Heart left ventricle (tissue), 13 donors: ENCODE data around the gene DOCK3.

Experiments used
- POLR2A ChIP-seq, 2 donors: fragments of 450-650 bp; IDR thresholded peaks; one replicate each; pipeline ENCODE4 v1.6.1; 2017; ENCODE audit warnings: antibody characterized with exemption in 2 of 2, mild to moderate bottlenecking in 2 of 2, moderate library complexity in 2 of 2
- TF ChIP-seq, protein P1 (sequence below), 12 donors: fragments of 200-600 bp; sonication (generic) in 4 of 12; IDR thresholded peaks; one replicate each; pipeline versions ENCODE4 v1.5.0 to v1.8.0; 2018 to 2022; ENCODE audit warnings: antibody characterized with exemption in 12 of 12, mild to moderate bottlenecking in 5 of 12
- donor health status: ischemic (EF 13 %, LVEDD 7.1; RV severe dilation, severe dysfunction).
- donor health status: DM: no; HTN: yes; CAD: no.
- donor health status: DM: no; HTN: no; CAD: no.
- donor health status: ischemic (EF 25% LVEDD 6.9; RV normal size, moderate dysfunction).
- donor health status: ischemic (EF 25% LVEDD 5.7; RV mildly dilated, moderate dysfunction).
- donor health status: ischemic (EF 35%, LVEDD 5.7; RV mildly dilated, moderate dysfunction).
- donor health status: nonischemic (EF 11% LVEDD 7.7; RV severe dilation, severe dysfunction).
- donor health status: DM: yes; HTN: yes; CAD: no.
- donor health status: PGD.
- donor health status: ischemic (EF 29% LVEDD 5.4; RV normal size, mild dysfunction).
- donor health status: nonischemic (EF 23%, LVEDD 6.1; RV moderate dilation, normal function).

DNA sequence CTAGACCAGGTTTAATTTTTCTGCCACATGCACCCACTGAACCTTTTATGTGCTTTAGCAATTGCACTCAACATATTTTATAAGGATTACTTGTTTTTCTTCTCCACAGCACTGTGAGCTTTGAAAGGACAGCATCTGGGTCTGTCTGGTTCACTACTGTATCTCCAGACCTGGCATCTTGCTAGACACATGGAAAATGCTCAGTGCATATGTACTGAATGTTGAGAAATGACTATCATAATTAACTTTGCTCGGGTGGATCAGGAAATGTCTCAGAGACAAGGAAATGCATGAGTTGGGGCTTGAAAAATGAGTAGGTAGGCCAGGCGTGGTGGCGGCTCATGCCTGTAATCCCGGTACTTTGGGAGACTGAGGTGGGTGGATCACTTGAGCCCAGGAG lies 40.2 kb downstream of the DOCK3 start:
- no peak for TF ChIP-seq POLR2A (IDR thresholded peaks at IDR 0.05)
- TF ChIP-seq, protein P1, sequence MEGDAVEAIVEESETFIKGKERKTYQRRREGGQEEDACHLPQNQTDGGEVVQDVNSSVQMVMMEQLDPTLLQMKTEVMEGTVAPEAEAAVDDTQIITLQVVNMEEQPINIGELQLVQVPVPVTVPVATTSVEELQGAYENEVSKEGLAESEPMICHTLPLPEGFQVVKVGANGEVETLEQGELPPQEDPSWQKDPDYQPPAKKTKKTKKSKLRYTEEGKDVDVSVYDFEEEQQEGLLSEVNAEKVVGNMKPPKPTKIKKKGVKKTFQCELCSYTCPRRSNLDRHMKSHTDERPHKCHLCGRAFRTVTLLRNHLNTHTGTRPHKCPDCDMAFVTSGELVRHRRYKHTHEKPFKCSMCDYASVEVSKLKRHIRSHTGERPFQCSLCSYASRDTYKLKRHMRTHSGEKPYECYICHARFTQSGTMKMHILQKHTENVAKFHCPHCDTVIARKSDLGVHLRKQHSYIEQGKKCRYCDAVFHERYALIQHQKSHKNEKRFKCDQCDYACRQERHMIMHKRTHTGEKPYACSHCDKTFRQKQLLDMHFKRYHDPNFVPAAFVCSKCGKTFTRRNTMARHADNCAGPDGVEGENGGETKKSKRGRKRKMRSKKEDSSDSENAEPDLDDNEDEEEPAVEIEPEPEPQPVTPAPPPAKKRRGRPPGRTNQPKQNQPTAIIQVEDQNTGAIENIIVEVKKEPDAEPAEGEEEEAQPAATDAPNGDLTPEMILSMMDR (IDR thresholded peaks at IDR 0.05), result no peak
